Measurements from ENCODE around the gene FGD6. TPM values are rescaled to one million over a fixed set of nuclear protein-coding genes. Genes with fewer than 3 reads are reported as not detected.

Gene FGD6
- 0.45 and 0.70 TPM in 2 replicates for total RNA-seq

GRCh38 chr12:95217377-95218149, at the start of gene FGD6, which contains the start of gene VEZT:
Gene FGD6, minus strand, starts transcription at chr12:95217467. Its CDS starts 227 bp downstream, at chr12:95217240.
Gene VEZT, plus strand, starts transcription at chr12:95217807. Its CDS starts 44 bp downstream, at chr12:95217851.
- DNase-seq: peak; percentile 99
- Mint-ChIP-seq H3K4me3 (peak within 1 kb of the TSS; percentile 89), H3K27me3 (peaks cover 15% of the 10 kb centered on the region), H3K4me1 (peaks cover 24% of the 10 kb centered on the region), H3K9me3 (no peaks in the 10 kb centered on the region), H3K27ac (peak within 1 kb of the TSS; percentile 95), H3K36me3 (ENCODE audit: low read depth) (peaks cover 10% of the 10 kb centered on the region)
- intact Hi-C loops (cut with micrococcal nuclease): loop anchor here (1.0 to 5.0 kb wide), 11 partner anchors 23 to 1009 kb away; partner anchors contain the start of genes LTA4H, METAP2, NDUFA12 and NR2C1

GRCh38 chr12:95266254-95266653, 49.0 kb upstream of the FGD6 start:
- Mint-ChIP-seq H3K36me3 (ENCODE audit: low read depth) (peaks cover 19% of the 10 kb centered on the region), H3K9me3 (no peaks in the 10 kb centered on the region), H3K27ac (no peak overlapping the region), H3K4me3 (no peak overlapping the region), H3K27me3 (no peaks in the 10 kb centered on the region), H3K4me1 (no peaks in the 10 kb centered on the region)
- intact Hi-C loops (cut with micrococcal nuclease): no loop called here
- DNase-seq: no peak

- H3K9me3 Mint-ChIP-seq: no peaks in the 10 kb centered on the region
- no peaks in the 10 kb centered on the region for H3K4me1 Mint-ChIP-seq
- no peaks in the 10 kb centered on the region for H3K27me3 Mint-ChIP-seq
- peaks cover 17% of the 10 kb centered on the region for H3K36me3 Mint-ChIP-seq (ENCODE audit: low read depth)
- no peak overlapping the region for H3K4me3 Mint-ChIP-seq
- no peak overlapping the region for H3K27ac Mint-ChIP-seq
- intact Hi-C loops (cut with micrococcal nuclease): no loop called here
- DNase-seq: no peak
These were observed 48.5 kb upstream of the FGD6 start for GRCh38 chr12:95265765-95266164.

- no peak for DNase-seq
- no peaks in the 10 kb centered on the region for H3K27me3 Mint-ChIP-seq
- no peak overlapping the region for H3K4me3 Mint-ChIP-seq
- H3K4me1 Mint-ChIP-seq: no peaks in the 10 kb centered on the region
- intact Hi-C loops (cut with micrococcal nuclease): no loop called here
- no peak overlapping the region for H3K27ac Mint-ChIP-seq
- peaks cover 25% of the 10 kb centered on the region for H3K36me3 Mint-ChIP-seq (ENCODE audit: low read depth)
- no peaks in the 10 kb centered on the region for H3K9me3 Mint-ChIP-seq
These were observed 45.5 kb upstream of the FGD6 start for GRCh38 chr12:95262808-95263207.

GRCh38 chr12:95261109-95261508, 43.8 kb upstream of the FGD6 start:
- no peaks in the 10 kb centered on the region for H3K9me3 Mint-ChIP-seq
- H3K4me1 Mint-ChIP-seq: no peaks in the 10 kb centered on the region
- H3K27ac Mint-ChIP-seq: no peak overlapping the region
- no peak for DNase-seq
- peaks cover 31% of the 10 kb centered on the region for H3K36me3 Mint-ChIP-seq (ENCODE audit: low read depth)
- intact Hi-C loops (cut with micrococcal nuclease): no loop called here
- H3K27me3 Mint-ChIP-seq: no peaks in the 10 kb centered on the region
- H3K4me3 Mint-ChIP-seq: no peak overlapping the region

GRCh38 chr12:95259368-95259767, 42.1 kb upstream of the FGD6 start:
- Mint-ChIP-seq H3K36me3 (ENCODE audit: low read depth) (peaks cover 45% of the 10 kb centered on the region), H3K4me1 (no peaks in the 10 kb centered on the region), H3K27ac (no peak overlapping the region), H3K9me3 (no peaks in the 10 kb centered on the region), H3K27me3 (no peaks in the 10 kb centered on the region), H3K4me3 (no peak overlapping the region)
- DNase-seq: no peak
- intact Hi-C loops (cut with micrococcal nuclease): no loop called here

- Mint-ChIP-seq H3K36me3 (ENCODE audit: low read depth) (peaks cover 44% of the 10 kb centered on the region), H3K9me3 (no peaks in the 10 kb centered on the region), H3K4me3 (no peak overlapping the region), H3K27ac (no peak overlapping the region), H3K27me3 (no peaks in the 10 kb centered on the region), H3K4me1 (no peaks in the 10 kb centered on the region)
- intact Hi-C loops (cut with micrococcal nuclease): no loop called here
- DNase-seq: no peak
These were observed 41.5 kb upstream of the FGD6 start for GRCh38 chr12:95258803-95259202.

GRCh38 chr12:95258151-95258550, 40.9 kb upstream of the FGD6 start:
- Mint-ChIP-seq H3K4me1 (no peaks in the 10 kb centered on the region), H3K36me3 (ENCODE audit: low read depth) (peaks cover 49% of the 10 kb centered on the region), H3K9me3 (no peaks in the 10 kb centered on the region), H3K27me3 (no peaks in the 10 kb centered on the region), H3K27ac (no peak overlapping the region), H3K4me3 (no peak overlapping the region)
- no peak for DNase-seq
- intact Hi-C loops (cut with micrococcal nuclease): no loop called here

- Mint-ChIP-seq H3K4me1 (no peaks in the 10 kb centered on the region), H3K4me3 (no peak overlapping the region), H3K27ac (no peak overlapping the region), H3K36me3 (ENCODE audit: low read depth) (peaks cover 48% of the 10 kb centered on the region), H3K27me3 (no peaks in the 10 kb centered on the region), H3K9me3 (no peaks in the 10 kb centered on the region)
- intact Hi-C loops (cut with micrococcal nuclease): no loop called here
- DNase-seq: no peak
These were observed 40.3 kb upstream of the FGD6 start for GRCh38 chr12:95257541-95257940.

GRCh38 chr12:95253386-95253785, 36.1 kb upstream of the FGD6 start:
- Mint-ChIP-seq H3K36me3 (ENCODE audit: low read depth) (peaks cover 42% of the 10 kb centered on the region), H3K27me3 (no peaks in the 10 kb centered on the region), H3K4me1 (peaks cover 2% of the 10 kb centered on the region), H3K27ac (no peak overlapping the region), H3K4me3 (no peak overlapping the region), H3K9me3 (no peaks in the 10 kb centered on the region)
- DNase-seq: no peak
- intact Hi-C loops (cut with micrococcal nuclease): no loop called here

GRCh38 chr12:95248604-95249360, 31.5 kb upstream of the FGD6 start:
- H3K9me3 Mint-ChIP-seq: no peaks in the 10 kb centered on the region
- no peaks in the 10 kb centered on the region for H3K27me3 Mint-ChIP-seq
- peaks cover 15% of the 10 kb centered on the region for H3K36me3 Mint-ChIP-seq (ENCODE audit: low read depth)
- H3K27ac Mint-ChIP-seq: no peak overlapping the region
- peaks cover 13% of the 10 kb centered on the region for H3K4me1 Mint-ChIP-seq
- DNase-seq: no peak
- intact Hi-C loops (cut with micrococcal nuclease): no loop called here
- H3K4me3 Mint-ChIP-seq: no peak overlapping the region

GRCh38 chr12:95248095-95248494, 30.8 kb upstream of the FGD6 start:
- no peak overlapping the region for H3K27ac Mint-ChIP-seq
- H3K9me3 Mint-ChIP-seq: no peaks in the 10 kb centered on the region
- intact Hi-C loops (cut with micrococcal nuclease): no loop called here
- H3K4me3 Mint-ChIP-seq: no peak overlapping the region
- H3K4me1 Mint-ChIP-seq: peaks cover 13% of the 10 kb centered on the region
- no peaks in the 10 kb centered on the region for H3K27me3 Mint-ChIP-seq
- DNase-seq: no peak
- peaks cover 11% of the 10 kb centered on the region for H3K36me3 Mint-ChIP-seq (ENCODE audit: low read depth)

- DNase-seq: no peak
- Mint-ChIP-seq H3K4me3 (no peak overlapping the region), H3K27ac (no peak overlapping the region), H3K27me3 (no peaks in the 10 kb centered on the region), H3K4me1 (peaks cover 15% of the 10 kb centered on the region), H3K9me3 (no peaks in the 10 kb centered on the region), H3K36me3 (ENCODE audit: low read depth) (peaks cover 12% of the 10 kb centered on the region)
- intact Hi-C loops (cut with micrococcal nuclease): no loop called here
These were observed 27.1 kb upstream of the FGD6 start for GRCh38 chr12:95244350-95244749.

- Mint-ChIP-seq H3K4me3 (no peak overlapping the region), H3K4me1 (peaks cover 17% of the 10 kb centered on the region), H3K36me3 (ENCODE audit: low read depth) (peaks cover 12% of the 10 kb centered on the region), H3K27me3 (no peaks in the 10 kb centered on the region), H3K27ac (no peak overlapping the region), H3K9me3 (no peaks in the 10 kb centered on the region)
- intact Hi-C loops (cut with micrococcal nuclease): no loop called here
- no peak for DNase-seq
These were observed 26.4 kb upstream of the FGD6 start for GRCh38 chr12:95243497-95244183.
